ENCODE measurements around the gene TANC1.

Gene TANC1

GRCh38 chr2:158994920-158995676, 26.7 kb downstream of the TANC1 start:
- no peak for DNase-seq (ENCODE audit: low spot score)

- DNase-seq (ENCODE audit: low spot score) = no peak
Observed at GRCh38 chr2:158995677-158996049, 27.2 kb downstream of the TANC1 start.

GRCh38 chr2:158996378-158996993, 28.0 kb downstream of the TANC1 start:
- DNase-seq (ENCODE audit: low spot score) = no peak

- no peak for DNase-seq (ENCODE audit: low spot score)
Observed at GRCh38 chr2:158997037-158997790, 28.8 kb downstream of the TANC1 start.

GRCh38 chr2:158998551-158999248, 30.3 kb downstream of the TANC1 start:
- DNase-seq (ENCODE audit: low spot score) = peak; percentile 76

- peak; percentile 90 for DNase-seq (ENCODE audit: low spot score)
Observed at GRCh38 chr2:158999458-158999857, 31.0 kb downstream of the TANC1 start.

GRCh38 chr2:159000072-159000471, 31.6 kb downstream of the TANC1 start:
- DNase-seq (ENCODE audit: low spot score) = no peak

- DNase-seq (ENCODE audit: low spot score) = no peak
Observed at GRCh38 chr2:159002462-159003111, 34.1 kb downstream of the TANC1 start.

- no peak for DNase-seq (ENCODE audit: low spot score)
Observed at GRCh38 chr2:159003555-159003954, 35.1 kb downstream of the TANC1 start.

GRCh38 chr2:159004849-159005248, 36.4 kb downstream of the TANC1 start:
- no peak for DNase-seq (ENCODE audit: low spot score)

- DNase-seq (ENCODE audit: low spot score) = no peak
Observed at GRCh38 chr2:159009940-159010339, 41.5 kb downstream of the TANC1 start.

GRCh38 chr2:159010340-159010739, 41.9 kb downstream of the TANC1 start:
- DNase-seq (ENCODE audit: low spot score) = peak; percentile 66

GRCh38 chr2:159010963-159011362, 42.5 kb downstream of the TANC1 start:
- no peak for DNase-seq (ENCODE audit: low spot score)

GRCh38 chr2:159012142-159012541, 43.7 kb downstream of the TANC1 start:
- no peak for DNase-seq (ENCODE audit: low spot score)

GRCh38 chr2:159013103-159013502, 44.7 kb downstream of the TANC1 start:
- no peak for DNase-seq (ENCODE audit: low spot score)

GRCh38 chr2:159015174-159015573, 46.7 kb downstream of the TANC1 start:
- no peak for DNase-seq (ENCODE audit: low spot score)

- DNase-seq (ENCODE audit: low spot score) = no peak
Observed at GRCh38 chr2:159015823-159016222, 47.4 kb downstream of the TANC1 start.

GRCh38 chr2:159017837-159018236, 49.4 kb downstream of the TANC1 start:
- DNase-seq (ENCODE audit: low spot score) = no peak

- no peak for DNase-seq (ENCODE audit: low spot score)
Observed at GRCh38 chr2:159019021-159019420, 50.6 kb downstream of the TANC1 start.

GRCh38 chr2:159022019-159022418, 53.6 kb downstream of the TANC1 start:
- no peak for DNase-seq (ENCODE audit: low spot score)

- DNase-seq (ENCODE audit: low spot score) = no peak
Observed at GRCh38 chr2:159026170-159026569, 57.7 kb downstream of the TANC1 start.

- no peak for DNase-seq (ENCODE audit: low spot score)
Observed at GRCh38 chr2:159028776-159029175, 60.3 kb downstream of the TANC1 start.
